Right renal pelvis (tissue), 4 donors: ENCODE measurements around the gene SLC13A4. TPM values are rescaled to one million over a fixed set of nuclear protein-coding genes. Genes with fewer than 3 reads are reported as not detected.
"Not testable (repeated sequence)": the region's sequence is repeated elsewhere in the genome, so short reads cannot be mapped to it uniquely, and the experiment has no call there.

Experiments used
- DNase-seq, 4 donors: peaks; one replicate each; pipeline ENCODE4 v3.0.0-alpha.2; 2013; ENCODE audit warnings: low read depth in 4 of 4, low spot score in 3 of 4, missing footprints in 1 of 4
- polyA plus RNA-seq, 4 donors: library from polyadenylated mRNA; unstranded; fragments of 120-200 nt; gene quantifications; one replicate each; pipeline ENCODE4 v1.2.1, GENCODE V29; 2013; ENCODE audit not compliant: insufficient read length in 4 of 4

The SLC13A4 gene
- polyA plus RNA-seq, 4 donors, result 0.84 to 1.8 (median 1.7) TPM

DNA sequence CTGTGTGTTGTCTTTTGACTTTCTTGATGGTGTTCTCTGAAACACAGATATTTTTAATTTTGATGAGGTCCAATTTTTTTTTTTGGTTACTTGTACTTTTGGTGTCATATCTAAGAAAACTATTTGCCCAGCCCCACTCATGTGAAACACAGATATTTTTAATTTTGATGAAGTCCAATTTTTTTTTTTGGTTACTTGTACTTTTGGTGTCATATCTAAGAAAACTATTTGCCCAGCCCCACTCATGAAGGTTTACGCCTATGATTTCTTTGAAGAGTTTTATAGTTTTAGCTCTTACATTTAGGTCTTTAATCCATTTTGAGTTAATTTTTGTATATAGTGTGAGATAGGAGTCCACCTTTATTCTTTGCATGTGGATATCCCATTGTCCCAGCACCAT, 60.4 kb downstream of the SLC13A4 start:
- DNase-seq, result not testable (repeated sequence)

DNA sequence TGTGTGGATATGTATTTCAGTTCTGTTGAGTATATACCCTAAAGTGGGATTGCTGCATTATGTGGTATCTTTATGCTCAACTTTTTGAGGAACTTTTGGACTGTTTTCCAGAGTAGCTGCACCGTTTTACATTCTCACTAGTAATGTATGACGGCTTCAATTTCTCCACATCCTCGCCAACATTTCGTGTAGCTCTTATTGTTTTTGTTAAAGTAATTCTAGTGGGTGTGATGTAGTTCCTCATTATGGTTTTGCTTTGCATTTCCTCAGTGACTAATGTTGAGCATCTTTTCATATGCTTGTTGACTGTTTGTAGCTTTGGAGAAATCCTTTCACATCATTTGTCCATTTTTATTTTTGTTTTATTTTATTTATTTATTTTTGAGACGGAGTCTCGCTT, 61.1 kb downstream of the SLC13A4 start:
- no peak for DNase-seq

DNA sequence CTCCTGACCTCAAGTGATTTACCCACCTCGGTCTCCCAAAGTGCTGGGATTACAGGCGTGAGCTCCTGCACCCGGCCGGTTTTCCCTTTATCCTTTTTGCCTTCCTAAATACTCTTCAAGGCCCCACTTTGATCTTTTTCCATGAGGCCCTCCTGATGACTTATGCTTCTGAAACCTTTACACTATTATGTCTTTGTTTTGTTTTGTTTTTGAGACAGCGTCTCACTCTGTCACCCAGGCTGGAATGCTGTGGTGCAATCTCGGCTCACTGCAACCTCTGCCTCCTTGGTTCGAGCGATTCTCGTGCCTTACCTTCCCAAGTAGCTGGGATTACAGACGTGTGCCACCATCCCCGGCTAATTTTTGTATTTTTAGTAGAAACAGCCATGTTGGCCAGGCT, 61.8 kb downstream of the SLC13A4 start:
- DNase-seq, result no peak

DNA sequence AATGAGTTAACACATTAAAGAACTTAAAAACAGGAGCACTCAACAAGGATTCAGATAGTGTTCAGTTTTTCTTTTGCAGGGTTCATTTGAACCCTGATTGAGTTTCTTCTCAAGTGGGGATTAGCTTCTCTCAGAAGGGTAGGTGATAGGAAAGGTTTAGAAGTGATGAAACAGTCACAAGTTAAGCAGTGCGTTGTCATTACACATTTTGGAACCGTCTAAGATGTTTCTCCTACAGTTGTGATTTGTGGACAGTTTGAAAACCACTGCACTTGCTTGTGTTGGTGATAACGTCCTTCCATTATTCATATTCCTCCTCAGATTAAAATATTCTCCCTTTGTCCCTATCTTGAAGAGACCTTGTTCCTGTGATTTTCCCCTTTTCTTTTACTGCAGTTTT, 62.9 kb downstream of the SLC13A4 start:
- DNase-seq, result no peak

DNA sequence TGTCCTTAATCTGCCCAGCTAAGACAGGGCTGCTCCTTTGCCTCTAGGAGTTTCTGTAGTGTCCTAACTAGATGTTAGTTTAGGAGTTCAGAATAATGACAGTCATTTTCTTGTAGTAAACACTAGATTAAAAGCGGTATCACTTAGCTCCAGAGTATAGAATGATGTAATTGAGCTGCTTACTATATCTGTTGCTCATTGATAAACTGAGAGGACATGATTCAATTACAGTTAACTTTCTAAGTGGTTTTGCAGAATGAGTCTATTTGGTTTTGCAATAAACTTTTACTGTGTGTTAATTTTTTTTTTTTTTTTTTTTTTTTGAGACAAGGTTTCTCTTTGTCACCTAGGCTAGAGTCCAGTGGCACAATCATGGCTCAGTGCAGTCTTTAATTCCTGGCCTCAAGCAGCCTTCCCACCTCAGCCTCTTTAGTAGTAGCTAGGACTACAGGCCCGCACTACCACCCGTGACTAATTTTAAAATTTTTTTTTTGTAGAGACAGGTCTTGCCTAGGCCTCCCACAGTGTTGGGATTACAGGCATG, 63.9 kb downstream of the SLC13A4 start:
- no peak for DNase-seq

DNA sequence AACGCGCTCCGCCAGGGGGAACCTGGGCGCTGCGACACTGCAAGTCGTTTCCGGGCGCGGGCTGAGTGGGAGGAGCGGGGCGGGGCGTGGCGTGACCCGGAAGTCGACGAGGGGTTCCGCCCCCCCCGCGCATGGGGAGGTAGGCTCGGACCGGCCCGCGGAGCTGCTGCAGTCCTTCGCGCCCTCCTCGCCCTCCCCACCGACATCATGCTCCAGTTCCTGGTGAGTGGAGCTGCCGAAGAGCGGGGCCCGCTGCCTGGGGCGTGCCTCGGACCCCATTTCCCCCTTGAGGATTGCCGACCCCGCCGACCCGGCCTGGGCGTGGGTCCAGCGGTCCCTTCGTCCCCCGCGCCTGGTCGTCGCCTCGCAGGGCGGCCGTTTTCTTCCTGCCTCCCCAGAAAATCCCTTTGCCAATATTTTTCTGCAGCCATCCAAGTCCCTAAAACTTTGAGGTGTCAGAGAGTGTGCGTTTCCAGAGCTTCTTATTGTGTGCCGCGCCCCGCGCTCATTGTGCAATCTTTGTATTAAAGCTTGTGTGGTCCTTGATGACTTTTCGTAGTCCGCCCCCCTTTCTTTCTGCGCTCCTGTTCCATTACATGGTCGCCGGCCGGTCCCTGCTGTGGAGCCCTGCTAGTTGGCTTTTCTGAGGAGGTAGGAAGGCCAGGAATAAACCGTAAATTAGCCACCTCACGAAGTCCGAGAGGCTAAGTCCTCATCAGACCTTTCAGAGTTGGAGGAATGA, 65.4 kb downstream of the SLC13A4 start, which contains the start of gene STMP1:
Gene STMP1 (plus strand): TSS at position 142 of the 742 bp plus-strand sequence.
- peak; percentile 87 to 89 (median 88) for DNase-seq

DNA sequence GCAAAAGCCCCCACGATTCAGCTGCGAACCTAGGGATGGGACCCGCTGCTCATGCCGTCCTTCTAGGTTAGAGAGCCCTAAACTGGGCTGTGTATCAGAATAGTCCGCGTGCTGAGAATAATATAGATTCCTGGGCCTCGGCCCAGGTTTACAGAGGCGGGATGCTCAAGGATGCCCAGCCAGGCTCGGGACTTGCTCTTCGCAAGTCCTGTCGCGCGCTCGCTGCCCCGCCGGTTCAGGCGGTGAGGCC, 65.9 kb downstream of the SLC13A4 start:
- DNase-seq, result no peak

DNA sequence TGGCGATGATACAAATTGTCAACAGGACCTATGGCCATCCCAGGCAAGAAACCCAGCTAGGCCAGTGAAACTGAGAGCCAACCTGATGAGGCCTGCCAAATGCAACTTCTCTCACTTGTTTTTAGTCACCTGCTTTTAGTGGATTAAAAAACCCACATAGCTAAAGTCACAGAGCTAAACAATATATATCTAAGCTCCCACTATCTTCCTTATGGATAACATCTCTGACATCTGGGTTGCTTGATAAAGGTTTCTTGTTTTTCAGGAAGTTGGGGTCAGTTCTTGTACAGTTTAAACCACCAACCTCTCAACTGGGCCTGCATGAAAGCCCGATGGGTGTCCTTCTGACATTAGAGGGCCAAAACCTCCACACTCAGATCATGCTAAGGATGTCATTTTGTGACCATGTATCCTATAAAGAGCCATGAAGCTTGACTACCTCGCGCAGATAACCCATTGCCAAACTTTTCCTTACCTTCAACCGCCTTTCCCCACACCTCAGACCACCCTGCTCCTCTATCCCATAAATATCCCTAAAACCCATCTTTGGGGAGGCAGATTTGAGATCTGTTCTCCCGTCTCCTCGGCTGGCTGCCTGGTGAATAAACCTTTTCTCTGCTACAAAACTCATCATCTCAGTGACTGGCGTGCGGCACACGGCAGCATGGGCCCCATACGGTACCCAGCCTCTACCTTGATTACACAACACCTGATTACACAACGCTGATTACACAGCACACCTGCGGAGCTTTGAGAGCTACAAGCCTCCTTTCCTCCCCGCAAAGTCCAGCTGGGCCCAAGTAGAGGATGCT, 66.5 kb downstream of the SLC13A4 start:
- no peak for DNase-seq

DNA sequence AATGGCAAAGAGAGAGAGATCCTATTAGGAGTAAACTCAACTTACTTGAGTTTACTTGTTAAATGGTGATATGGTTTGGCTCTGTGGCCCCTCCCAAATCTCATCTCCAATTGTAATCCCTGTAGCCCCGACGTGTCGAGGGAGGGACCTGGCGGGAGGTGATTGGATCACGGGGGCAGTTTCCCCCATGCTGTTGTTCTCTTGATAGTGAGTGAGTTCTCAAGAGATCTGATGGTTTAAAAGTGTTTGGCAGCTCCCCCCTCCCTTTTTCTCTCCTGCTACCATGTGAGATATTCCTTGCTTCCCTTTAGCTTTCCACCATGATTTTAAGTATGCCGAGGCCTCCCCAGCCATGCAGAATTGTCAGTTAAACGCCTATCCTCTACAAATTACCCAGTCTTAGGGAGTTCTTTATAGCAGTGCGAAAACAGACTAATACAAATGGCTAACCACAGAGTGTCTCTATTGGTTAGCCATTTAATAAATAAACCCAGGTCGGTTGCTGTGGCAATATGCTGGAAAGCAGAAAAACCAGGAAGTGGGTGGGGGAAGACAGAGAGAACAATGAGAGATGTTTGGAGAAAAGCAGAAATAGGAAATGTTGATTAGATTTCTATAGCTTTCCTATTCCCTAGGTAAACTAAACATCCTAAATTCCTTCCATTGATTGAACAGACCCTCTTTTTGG, 68.7 kb downstream of the SLC13A4 start:
- no peak for DNase-seq

DNA sequence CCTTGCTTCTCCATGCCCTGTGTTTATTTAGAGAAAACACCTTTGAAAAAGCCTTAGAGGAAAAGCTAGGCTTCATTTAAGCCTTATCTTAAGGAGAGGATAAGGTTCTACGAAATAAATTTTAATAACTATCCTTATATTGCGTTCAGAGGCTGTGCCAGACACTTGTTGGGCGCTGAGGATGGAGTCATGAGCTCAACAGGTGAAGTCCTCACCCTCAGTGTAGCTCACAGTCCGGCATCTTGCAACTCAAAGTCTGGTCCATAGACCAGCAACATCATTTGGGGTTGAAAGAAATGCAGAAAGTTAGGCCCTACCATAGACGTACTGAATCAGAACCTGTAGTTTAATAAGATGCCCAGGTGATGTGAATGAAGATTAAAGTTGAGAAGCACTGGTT, 69.4 kb downstream of the SLC13A4 start:
- DNase-seq, result no peak

DNA sequence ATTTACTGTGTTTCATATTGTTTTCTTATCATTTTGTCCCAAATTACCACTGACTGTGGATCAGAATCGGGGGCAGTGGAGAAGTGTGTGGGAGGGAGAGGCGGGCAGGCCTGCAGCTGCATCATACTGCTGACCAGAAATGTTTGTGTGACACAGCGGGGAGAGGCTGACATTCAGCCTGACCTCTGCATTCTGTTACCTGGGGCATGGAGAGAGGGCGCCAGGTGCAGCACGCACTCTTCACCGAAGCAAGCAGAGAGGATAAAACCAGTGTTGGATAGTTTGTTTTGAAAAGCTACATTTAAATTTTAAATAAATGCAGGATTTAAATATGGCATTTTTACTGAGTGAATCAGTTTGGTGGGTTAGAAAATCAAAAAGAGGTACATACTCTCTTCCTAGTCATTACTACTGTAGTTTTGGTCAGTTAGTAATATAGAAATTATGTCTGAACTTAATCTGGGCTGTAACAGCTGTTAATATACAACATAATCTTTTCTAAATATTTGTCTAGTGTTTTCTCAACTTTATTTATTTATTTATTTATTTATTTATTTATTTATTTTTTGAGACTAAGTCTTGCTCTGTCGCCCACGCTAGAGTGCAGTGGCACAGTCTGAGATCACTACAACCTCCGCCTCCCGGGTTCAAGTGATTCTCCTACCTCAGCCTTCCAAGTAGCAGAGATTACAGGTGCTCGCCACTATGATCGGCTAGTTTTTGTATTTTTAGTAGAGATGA, 74.5 kb downstream of the SLC13A4 start:
- no peak for DNase-seq

DNA sequence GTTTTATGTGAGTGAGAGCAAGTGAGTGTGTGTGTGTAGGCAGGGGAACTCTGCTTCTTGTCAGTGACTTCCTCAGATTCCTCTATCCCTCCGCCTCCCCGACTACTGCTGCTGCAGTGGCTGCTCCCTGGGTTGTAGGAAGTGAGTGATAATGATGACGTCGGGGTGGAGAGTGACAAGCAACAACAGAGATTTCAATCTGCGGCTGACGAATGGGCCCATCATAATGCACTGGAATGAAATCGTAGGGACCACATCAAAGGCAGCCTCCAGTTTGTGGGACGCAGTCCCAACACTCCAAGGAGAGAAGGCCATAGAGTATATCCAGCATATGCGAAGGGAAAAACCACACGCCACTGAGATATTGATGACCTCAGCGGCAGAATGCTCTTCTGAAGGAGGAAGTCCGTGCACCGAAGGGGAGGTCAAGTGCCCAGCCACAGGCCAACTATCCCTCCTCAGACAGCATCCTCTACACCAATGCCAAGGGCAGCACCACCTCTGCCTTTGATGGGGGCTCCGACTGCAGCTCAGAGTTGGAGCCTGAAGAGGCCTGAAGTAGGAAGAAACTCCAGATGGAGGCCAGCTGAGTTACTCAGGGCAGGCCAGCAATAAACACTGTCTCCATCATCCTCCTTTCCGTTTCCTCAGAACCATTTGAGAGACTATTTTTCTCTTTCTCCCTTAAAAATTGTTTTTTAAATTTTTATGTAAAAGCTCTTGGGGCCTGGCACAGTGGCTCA, 77.0 kb downstream of the SLC13A4 start:
- DNase-seq, result no peak

DNA sequence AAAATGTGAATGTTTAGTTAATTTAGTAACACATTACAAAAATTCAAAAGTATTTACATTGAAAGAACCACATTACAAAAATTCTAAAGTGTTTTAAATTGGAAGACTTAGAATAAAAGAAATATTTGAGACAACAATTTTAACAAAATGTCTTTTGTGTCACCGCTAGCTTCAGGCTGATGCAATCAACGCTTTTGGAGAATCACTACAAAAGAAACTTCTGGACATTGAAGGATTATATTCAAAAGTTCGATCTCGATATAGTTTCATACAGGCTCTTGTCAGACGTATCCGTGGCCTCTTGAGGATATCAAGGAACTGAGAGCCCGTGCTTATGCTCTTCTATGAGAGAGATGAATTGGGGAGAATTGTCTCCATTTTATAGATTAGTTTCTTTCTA, 79.8 kb downstream of the SLC13A4 start:
- DNase-seq, result no peak

DNA sequence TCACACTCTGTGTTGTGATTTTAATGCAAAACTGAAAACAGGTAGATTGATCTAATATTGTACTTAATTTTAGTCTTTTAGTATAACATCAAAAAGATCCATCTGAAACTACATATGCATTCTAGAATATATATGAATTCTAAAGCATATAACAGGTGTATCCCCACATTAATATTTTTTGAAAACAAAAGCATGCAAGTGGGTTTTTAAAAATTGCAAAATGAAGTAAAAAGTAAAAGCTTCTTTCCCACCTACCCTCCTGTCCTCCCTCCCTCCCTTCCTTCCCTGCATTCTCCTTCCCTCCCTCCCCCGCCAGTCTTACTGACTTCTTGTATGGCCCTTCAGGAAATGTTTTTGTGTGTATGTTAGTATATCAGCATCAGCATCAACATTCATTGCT, 80.2 kb downstream of the SLC13A4 start:
- no peak for DNase-seq

DNA sequence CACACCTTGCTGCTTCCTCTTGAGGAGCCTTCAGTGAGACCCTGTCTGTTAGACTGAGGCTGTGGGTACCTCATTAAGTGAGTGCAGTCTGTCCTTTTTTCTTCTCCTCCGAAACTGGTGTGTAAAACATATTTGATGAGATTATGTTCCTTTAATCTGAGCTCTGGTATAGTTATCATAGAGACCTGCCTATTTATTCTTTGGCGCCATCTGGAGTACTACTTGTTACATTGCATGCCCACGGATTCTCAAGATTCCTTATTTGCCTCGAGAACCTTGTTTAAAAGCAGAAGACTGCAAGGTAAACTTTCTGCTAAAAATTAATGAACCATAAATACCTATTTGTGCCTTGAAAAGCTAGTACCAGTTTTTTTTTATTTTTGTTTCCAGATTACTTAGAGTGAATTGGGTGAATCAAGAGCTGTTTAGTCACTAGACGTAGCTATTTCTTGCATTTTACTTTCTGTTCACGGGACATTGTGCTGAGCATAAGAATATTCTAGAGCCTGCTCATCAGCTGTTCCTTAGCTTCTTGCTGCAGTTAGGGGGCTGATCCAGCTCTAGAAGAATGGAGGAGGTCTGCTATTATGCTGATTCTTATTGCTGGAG, 82.6 kb downstream of the SLC13A4 start:
- DNase-seq, result no peak

DNA sequence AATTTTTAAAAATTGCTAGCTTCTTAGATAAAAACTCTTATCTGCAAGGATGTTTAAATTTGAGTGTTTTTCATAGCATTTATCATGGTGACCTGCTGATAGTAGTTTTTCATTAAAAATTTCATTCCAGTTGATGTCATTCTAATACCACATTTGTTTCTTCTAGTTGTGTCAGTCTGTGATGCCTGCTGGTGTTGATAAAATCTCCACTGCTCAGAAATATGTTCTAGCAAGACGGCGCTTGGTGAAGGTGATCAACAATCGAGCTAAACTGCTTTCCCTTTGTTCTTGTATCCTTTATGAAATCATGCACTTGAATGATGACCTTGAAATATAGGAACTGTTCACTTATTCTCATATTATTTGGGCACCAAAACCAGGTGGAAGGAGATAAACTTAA, 83.3 kb downstream of the SLC13A4 start:
- no peak for DNase-seq

DNA sequence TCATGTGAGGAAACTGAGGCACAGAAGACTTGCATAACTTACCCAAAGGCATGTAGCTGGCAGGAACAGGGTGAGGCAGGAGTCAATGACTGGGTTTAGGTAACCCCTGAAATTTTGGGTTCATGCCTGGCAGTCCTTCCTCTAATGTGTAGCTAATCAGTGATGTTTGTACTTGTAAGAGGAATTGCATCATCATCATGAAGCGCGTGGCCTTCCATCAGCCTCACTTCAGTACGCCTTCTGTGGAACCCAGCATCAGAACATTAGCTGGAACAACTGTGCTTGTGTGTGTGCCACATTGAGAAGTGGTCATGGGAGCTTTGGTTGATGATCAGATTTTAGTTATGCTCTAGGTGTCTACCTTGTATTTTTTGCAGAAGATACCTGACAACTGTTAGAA, 83.8 kb downstream of the SLC13A4 start:
- DNase-seq, result no peak

DNA sequence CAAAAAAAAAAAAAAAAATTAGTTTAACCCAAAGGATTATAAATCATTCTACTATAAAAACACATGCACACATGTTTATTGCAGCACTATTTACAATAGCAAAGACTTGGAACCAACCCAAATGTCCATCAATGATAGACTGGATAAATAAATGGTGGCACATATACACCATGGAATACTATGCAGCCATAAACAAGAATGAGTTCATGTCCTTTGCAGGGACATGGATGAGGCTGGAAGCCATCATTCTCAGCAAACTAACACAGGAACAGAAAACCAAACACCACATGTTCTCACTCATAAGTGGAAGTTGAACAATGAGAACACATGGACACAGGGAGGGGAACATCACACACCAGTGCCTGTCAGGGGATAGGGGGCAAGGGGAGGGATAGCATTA, 88.3 kb downstream of the SLC13A4 start:
- DNase-seq, result not testable (repeated sequence)

DNA sequence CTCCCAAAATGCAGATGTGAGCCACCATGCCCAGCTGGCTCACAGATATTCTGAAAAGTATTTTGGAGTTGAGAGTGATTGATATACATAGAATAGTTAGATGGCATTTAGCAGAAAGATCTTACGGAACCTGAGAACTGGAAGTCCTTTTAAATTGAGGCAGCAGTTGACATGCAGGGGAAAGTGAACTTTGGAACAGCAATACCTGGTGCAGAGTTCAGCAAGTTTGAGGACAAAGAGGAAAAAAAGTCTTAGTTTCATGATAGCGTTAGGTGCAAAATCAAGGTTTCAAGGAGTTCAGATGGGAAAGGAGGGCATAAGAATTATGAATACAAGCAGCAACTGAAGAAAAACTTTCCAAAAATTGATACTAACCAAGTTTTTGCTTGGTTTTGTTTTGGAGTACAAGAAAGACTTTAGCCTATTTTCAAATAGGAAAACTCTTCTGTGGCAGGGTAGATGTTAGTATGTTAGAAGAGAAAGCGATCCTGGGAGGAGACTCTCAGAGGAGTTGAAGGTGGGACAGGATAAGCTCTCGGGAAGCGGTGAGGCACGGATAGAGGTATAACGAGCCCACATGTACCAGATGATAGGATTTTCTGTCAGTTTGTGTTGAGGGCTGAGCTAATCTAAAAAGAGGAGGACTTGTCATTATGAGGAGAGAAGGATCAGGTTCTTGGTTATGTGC, 93.7 kb downstream of the SLC13A4 start:
- no peak for DNase-seq
